HG02973 (cell line): ENCODE data around the gene RNASEH1.
"Not testable (repeated sequence)": the region's sequence is repeated elsewhere in the genome, so short reads cannot be mapped to it uniquely, and the experiment has no call there.

ENCODE experiments used
- ATAC-seq: cut with Tn5 transposase; IDR thresholded peaks from one replicate; pipeline ENCODE4 v1.9.1; 2021; ENCODE audit warnings: moderate library complexity; ENCODE audit not compliant: unreplicated experiment

The RNASEH1 gene

DNA sequence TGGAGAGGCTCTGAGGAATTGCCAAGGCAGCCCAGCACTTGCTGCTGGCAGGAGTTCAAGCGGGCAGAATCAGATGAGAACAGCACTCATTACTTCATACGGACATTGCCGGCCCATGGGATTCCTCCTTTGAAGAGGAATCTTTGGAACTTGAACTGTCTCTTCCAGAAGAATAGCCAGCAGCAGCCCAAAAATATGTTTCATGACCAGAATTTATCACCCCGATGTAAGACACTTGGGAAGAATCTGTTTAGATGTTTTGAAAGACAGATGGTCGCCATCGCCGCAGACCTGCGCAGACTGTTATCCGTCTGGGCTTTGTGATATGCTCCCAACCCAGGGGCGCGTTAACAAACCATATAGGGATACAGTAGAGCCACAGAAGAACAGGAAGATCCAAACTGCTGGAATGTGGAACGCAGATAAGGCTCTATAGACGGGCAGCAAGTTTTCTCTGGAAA, 35.1 kb downstream of the RNASEH1 start:
- ATAC-seq = no peak

DNA sequence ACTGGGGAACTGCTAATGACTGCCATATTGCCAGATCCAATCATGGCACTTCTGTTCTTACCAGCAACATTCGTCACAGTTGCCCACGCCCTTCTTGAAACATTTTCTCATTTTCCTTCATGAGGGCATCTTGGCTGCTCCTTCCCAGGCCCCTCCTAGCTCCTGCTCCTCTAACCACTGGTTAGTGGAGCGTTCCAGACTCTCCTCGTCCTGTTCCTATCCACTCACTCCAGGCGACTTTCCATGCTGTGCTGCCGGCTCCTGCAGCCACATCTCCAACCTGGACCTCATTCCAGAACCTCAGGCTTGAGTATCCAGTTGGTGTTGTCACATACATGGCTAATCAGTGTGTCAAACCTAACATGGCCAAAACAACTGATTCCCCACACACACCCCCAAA, 37.5 kb downstream of the RNASEH1 start:
- ATAC-seq = no peak

DNA sequence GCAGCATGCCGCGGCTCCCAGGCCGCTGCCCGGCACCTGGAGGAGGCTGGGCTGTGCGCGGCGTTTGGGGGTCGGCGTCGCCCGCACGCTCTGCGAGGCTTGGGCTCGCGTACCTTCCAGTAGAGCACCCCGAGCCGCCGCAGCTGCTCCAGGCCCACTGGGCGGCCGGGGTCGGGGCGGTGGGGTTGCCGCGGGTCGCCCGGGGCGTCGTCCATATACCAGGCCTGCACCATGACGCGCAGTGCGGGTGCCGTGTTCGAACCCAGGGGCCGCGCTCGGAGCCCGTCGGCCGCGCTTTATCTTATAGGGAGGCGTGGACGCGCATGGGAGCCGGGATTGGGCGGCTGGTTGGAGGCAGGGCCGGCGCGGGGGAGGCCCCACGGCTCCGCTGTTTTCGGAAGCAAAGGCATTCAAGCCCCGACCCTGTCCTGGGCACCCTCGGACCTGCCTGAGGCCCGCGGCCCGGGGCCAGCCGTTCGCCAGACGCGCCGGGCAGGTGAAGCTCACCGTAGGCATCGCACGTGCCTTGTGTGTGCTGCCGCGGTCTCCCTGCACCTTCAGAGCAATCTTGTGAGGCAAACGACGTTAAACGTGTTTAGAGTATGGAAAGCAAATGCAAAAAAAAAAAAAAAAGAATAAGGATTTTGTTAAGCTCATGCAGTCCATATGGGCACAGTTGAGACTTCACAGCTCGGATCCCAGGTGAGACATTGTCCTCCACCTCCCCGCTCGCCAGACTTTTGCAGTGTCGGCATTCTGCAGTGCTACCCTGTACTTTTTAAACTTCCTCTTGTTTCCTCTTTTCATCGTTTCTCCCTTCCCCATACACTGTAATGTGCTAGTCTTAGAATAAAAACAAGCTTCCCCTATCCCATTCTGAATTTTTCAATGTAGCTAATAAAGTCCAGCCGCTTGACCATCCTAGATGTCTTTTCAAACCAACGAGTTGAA, 38.6 kb downstream of the RNASEH1 start, which contains the start of gene ADI1:
Gene ADI1, minus strand, starts transcription at position 277 of the 951 bp plus-strand sequence. Its CDS starts 44 bp downstream, at position 233.
- peak; percentile 66 for ATAC-seq

DNA sequence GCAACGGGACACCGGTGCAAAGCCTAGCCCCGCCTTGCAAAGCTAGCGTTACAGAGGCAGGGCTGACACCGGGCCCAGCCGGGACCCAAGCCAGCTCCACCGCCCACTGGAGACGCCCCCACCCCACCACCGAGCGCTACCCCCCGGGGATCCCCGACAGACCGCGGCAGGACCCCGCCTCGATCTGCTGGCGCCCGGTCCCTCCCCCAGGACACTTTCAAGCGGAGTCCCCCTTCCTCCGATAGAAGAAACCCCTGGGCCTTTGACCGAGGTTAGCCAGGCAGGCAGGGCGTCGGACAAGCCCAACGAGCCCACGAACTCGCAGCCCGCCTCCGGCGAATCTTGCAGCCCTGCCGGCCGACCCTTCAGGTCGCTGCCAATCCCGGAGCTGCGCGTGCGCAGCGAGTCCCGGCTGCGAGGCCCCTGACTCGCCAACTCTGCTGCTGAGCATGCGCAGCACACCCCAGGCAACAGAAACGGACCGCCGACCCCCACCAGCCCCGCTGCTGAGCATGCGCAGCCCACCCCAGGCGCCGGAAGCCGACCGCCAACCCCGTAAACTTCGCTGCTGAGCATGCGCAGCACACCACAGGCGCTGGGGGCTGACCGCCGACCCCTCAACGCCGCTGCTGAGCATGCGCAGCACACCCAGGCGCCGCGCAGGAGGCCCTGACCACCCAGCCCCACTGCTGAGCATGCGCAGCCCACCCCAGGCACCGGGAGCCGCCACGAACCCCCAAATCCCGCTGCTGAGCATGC, 39.5 kb downstream of the RNASEH1 start:
- ATAC-seq = peak; percentile 80

DNA sequence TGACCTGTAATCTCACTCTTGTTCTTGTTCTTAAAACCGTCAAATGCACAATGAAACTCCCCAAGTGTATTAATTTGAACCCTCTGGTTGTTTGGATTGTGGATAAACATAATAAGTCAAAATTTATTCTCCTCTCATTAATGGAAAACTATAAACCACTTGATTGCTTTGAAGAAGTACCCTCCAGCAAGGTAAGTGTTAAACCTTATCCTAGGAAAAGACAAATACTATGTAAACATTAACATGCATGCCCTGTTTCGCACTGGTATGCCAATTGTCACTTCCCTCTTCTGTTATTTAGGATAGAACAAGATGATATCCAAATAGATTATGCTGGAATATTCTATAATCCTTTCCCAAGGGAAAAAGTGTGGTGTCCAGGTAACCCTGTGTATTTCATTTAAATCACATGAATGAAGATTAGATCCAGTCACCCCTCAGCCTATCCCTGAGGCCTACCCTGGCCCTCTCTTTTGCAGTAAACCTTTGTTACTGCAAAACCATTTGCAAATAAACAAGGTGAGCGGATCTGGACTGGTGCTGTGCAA, 40.1 kb downstream of the RNASEH1 start:
- no peak for ATAC-seq

DNA sequence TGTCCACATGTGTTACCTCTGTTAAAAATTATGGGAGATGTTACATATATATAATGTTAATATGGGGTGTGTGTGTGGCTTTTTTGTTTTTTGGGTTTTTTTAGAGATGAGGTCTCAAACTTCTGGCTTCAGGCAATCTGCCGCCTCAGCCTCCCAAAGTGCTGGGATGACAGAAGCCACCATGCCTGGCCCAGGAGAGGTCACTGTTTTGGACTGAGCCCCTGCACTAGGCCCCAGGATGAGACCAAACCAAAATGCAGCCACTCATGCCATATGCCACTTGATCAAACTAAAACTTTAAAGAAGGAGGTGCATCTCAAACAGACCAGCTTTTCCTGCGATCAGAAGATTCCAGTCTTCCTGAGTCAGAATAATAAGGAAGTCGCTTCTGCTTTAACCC, 41.3 kb downstream of the RNASEH1 start:
- no peak for ATAC-seq

DNA sequence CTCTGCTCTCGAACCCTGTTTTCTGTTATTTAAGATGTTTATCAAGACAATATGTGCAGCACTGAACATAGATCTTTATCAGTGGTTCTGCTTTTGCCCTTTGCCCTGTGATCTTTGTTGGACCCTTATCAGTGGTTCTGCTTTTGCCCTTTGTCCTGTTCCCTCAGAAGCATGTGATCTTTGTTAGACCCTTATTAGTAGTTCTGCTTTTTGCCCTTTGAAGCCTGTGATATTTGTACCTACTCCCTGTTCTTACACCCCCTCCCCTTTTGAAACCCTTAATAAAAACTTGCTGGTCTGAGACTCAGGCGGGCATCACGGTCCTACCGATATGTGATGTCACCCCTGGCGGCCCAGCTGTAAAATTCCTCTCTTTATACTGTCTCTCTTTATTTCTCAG, 42.7 kb downstream of the RNASEH1 start:
- not testable (repeated sequence) for ATAC-seq

DNA sequence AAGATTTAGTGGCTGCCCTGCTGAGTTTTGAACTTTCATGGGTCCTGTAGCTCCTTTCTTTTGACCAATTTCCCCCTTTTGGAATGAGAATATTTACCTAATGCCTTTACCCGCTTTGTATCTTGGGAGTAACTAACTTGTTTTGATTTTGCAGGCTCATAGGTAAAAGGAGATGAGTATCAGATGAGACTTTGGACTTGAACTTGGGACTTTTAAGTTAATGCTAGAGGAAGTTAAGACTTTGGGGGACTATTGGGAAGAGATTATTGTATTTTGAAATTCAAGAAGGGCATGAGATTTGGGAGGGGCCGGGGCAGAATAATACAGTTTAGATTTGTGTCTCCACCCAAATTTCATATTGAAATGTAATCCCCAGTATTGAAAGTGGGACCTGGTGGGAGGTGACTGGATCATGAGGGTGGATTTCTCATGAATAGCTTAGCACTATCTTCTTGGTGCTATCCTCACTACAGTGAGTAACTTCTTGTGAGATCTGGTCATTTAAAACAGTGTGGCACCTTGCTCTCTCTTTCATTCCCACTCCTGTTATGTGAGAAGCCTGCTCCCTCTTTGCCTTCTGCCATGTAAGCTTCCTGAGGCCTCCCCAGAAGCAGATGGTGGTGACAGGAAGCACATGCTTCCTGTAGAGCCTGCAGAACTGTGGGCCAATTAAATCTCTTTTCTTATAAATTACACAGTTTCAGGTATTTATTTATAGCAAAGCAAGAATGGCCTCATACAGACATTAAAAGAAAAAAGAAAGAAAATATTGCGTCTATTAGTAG, 44.9 kb downstream of the RNASEH1 start:
- ATAC-seq = no peak

DNA sequence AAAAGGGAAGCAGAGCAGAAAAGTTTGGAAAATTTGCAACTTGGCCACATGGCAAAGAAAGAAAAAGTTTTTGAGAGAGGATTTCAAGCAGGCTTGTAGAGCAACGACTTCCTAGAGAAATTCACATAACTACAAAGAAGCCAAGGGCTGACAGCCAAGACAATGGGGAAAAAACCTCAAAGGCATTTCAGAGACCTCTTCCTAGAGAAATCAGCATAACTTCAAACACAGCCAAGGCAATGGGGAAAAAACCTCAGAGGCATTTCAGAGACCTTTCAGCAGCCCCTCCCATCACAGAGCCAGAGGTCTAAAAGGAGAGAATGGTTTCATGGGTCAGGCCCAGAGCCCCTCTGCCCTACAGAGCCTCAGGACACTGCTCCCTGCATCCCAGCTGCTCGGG, 46.0 kb downstream of the RNASEH1 start:
- no peak for ATAC-seq

DNA sequence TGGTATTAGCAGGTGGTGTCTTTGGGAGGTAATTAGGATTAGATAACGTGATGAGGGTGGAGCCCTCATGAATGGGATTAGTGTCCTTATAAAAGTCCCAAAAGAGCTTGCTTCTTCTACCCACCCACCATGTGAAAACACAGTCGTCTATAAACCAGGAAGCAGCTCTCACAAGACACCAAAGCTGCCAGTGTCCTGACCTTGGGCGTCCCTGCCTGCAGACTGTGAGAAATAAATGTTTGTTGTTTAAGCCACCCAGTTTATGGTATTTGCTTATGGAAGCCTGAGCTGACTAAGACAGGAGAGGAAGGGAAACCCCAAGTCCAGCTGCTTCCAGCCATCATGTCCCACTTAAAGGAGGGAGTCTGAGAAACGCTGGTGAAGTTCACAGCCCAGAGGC, 52.4 kb downstream of the RNASEH1 start:
- peak; percentile 80 for ATAC-seq

DNA sequence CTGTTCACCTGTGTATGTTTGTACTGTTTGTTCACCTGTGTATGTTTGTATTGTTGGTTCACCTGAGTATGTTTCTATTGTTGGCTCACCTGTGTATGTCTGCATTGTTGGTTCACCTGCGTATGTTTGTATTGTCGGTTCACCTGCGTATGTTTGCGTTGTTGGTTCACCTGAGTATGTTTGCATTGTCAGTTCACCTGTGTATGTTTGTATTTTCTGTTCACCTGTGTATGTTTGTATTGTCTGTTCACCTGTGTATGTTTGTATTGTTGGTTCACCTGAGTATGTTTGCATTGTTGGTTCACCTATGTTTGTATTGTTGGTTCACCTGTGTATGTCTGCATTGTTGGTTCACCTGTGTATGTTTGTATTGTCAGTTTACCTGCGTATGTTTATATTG, 53.4 kb downstream of the RNASEH1 start:
- ATAC-seq = no peak

DNA sequence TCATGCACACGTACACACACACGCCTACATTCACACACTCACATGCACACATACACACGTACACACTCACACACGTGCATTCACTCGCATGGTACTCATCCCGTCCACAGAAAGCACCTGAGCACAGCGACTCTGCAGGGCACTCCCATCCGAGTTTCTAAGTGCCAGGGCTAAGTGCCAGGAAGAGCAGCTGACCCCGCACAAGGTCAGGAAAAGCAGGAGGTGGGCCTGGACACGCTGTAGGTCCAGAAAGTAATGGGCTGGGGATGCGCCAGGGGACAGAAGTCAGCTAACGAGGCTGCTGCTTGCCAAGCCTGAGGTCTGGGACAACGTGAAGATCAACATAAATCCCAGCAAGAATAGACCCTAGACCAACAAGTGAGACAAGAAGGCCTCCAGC, 54.6 kb downstream of the RNASEH1 start:
- no peak for ATAC-seq

DNA sequence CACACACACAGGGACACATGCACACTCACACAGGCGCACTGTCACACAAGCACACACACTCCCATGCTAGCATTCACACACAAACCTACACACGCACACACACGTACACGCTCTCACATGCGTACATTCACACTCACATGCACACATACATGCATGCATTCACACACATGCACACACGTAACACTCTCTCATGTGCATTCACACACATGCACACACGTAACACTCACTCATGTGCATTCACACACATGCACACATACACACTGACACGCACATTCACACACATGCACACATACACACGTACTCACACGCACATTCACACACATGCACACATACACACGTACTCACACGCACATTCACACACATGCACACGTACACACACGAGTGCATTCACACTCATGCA, 55.1 kb downstream of the RNASEH1 start:
- ATAC-seq = no peak

DNA sequence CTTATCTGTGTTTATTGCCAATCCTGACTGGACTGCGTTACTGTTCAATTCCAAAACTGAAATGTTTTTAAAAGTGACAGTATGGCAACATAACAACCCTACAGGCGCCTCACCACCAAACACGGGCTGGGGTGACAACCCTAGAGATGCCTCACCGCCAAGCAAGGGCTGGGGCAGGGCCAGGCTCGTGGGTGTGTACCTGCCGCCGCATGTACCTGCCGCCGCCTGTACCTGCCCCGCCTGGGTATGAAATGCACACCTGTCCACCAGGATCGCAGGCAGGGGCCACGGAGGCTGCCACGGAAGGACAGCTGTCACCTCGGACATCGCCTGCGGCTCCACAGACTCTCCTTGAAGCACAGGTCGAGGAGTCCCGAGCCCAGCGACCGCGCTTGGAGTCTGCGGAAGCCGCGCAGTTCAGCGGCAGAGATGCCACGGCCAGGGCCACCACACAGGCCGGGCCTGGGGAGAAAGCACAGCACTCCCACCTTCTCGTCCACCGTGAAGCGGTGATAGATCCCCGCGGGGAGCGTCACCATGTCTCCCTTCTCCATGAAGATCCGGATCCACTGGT, 57.7 kb downstream of the RNASEH1 start:
- no peak for ATAC-seq

DNA sequence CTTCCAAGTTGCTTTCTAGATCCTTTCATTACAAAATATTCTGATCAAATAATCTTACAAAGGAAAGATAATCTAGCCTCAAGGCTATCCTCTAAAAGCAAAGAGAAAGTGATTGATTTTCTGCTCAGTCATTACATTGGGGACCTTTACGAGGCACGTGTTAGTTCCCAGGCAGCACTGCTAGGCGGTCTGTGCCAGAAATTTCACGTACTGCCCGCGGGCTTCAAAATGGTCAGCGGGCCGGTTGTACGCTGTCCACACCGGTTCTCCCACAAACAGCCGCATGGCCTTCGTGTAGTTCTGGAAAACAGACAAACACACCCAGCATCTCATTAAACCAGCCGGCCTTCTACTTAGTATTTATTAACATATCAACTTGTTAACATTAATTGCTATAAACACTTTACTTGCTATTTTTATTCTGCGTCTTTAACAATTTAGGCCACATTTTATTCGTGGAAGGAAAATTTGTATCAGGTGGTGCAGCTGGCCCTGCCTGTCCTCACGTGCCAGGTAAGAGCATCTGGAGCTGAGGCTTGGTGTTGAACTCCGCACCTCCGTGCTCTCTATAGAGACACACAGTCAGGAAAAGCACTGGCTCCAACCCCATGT, 59.2 kb downstream of the RNASEH1 start:
- no peak for ATAC-seq

DNA sequence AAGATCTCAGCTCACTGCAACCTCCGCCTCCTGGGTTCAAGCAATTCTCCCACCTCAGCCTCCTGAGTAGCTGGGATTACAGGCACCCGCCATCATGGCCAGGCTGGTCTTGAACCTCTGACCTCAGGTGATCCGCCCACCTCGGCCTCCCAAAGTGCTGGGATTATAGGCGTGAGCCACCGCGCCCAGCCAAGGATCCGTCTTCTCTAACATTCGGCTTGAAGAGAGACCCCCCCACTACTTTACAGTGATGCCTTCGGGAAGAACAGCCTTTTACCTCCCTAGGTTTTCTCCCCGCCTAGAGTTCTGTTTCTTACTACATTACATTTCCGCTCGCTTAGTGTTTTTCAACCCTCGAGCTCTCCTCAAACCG, 61.4 kb downstream of the RNASEH1 start:
- ATAC-seq = not testable (repeated sequence)
